Upper lobe of left lung (tissue), 6 donors: Measurements from ENCODE around the gene GIMD1. TPM values are rescaled to one million over a fixed set of nuclear protein-coding genes. Genes with fewer than 3 reads are reported as not detected.

Source experiments
- ATAC-seq, 2 donors: fragments of 200-7000 bp; cut with Tn5 transposase; one replicate each; pipeline ENCODE4 v1.9.1; 2022; ENCODE audit warnings: mild to moderate bottlenecking in 2 of 2, moderate library complexity in 2 of 2; ENCODE audit not compliant: low FRiP score in 2 of 2
- DNase-seq, 2 donors: peaks; one replicate each; pipeline ENCODE4 v3.0.0-alpha.2; 2019 to 2020
- H3K27ac ChIP-seq, 4 donors: fragments of 200-600 bp; sonication (generic); one replicate each; pipeline ENCODE4 v1.5.1; 2016 to 2019
- H3K27me3 ChIP-seq, 4 donors: fragments of 200-600 bp; sonication (generic); one replicate each; pipeline ENCODE4 v1.5.1; 2017 to 2019
- H3K36me3 ChIP-seq, 4 donors: fragments of 200-600 bp; sonication (generic); one replicate each; pipeline ENCODE4 v1.5.1; 2016 to 2019
- H3K4me1 ChIP-seq, 4 donors: fragments of 200-600 bp; sonication (generic); one replicate each; pipeline ENCODE4 v1.5.1; 2018 to 2019
- H3K4me3 ChIP-seq, 4 donors: fragments of 200-600 bp; sonication (generic); one replicate each; pipeline ENCODE4 v1.5.1; 2017 to 2019; ENCODE audit warnings: mild to moderate bottlenecking in 2 of 4, moderate library complexity in 1 of 4
- H3K9me3 ChIP-seq, 4 donors: fragments of 200-600 bp; sonication (generic); one replicate each; pipeline ENCODE4 v1.5.1; 2018 to 2019
- CTCF ChIP-seq, 6 experiments: fragments of 450-650 bp in 4 of 6; fragments of 200-600 bp in 2 of 6; sonication (generic) in 2 of 6; IDR thresholded peaks; one replicate each; pipeline ENCODE4 v1.5.1; 2016 to 2019; ENCODE audit warnings: antibody characterized with exemption in 6 of 6
- EP300 ChIP-seq, 4 donors: sonication (generic); formaldehyde crosslinking; IDR thresholded peaks; one replicate each; pipeline ENCODE4 v1.5.1; 2017; ENCODE audit warnings: antibody characterized with exemption in 4 of 4, control low read depth in 2 of 4
- POLR2A ChIP-seq, 4 donors: fragments of 450-650 bp; IDR thresholded peaks; one replicate each; pipeline ENCODE4 v1.5.1; 2016 to 2017; ENCODE audit warnings: antibody characterized with exemption in 4 of 4, mild to moderate bottlenecking in 2 of 4
- POLR2AphosphoS5 ChIP-seq, 2 donors: sonication (generic); formaldehyde crosslinking; IDR thresholded peaks; one replicate each; pipeline ENCODE4 v1.5.1; 2017; ENCODE audit warnings: antibody characterized with exemption in 2 of 2
- WGBS, 2 donors: methylation state at CpG; one replicate each; pipeline ENCODE4 v1.1.5; 2017 to 2018; 5-methylcytosine and 5-hydroxymethylcytosine counted together
- total RNA-seq, 6 donors: library from RNA; depleted of rRNA in 4 of 6; stranded (reverse); fragments of >200 nt in 4 of 6; gene quantifications; one replicate each; pipeline versions ENCODE4 v1.1.0 to v1.2.1, GENCODE V29; 2016 to 2021
- donor health status: DM: no; HTN: no; CAD: no; lungs with moderate emphysema.
- donor health status: DM: no; HTN: yes; CAD: no; lungs with severe emphysema.

Gene GIMD1
- total RNA-seq, 6 donors from 2014 or later, result not detected

GRCh38 chr4:106339431-106339830, 29.1 kb downstream of the GIMD1 start:
- no peaks in the 10 kb centered on the region for H3K9me3 ChIP-seq
- H3K4me1 ChIP-seq, result no peaks in the 10 kb centered on the region
- peaks cover 4 to 52% (median 30%) of the 10 kb centered on the region in 4 donors for H3K36me3 ChIP-seq
- 96 to 97% methylated on average over 4 of the region's 4 CpGs for WGBS, 2 donors
- ATAC-seq, result no peak
- no peak overlapping the region for H3K4me3 ChIP-seq
- no peaks in the 10 kb centered on the region for H3K27me3 ChIP-seq
- no peak overlapping the region for H3K27ac ChIP-seq
- DNase-seq, result no peak
- no peak for TF ChIP-seq POLR2AphosphoS5 (IDR thresholded peaks at IDR 0.05)
- TF ChIP-seq EP300 (IDR thresholded peaks at IDR 0.05), result no peak
- TF ChIP-seq CTCF (IDR thresholded peaks at IDR 0.05), result no peak
- TF ChIP-seq POLR2A (IDR thresholded peaks at IDR 0.05), result no peak

- 98 to 100% methylated on average over 1 to 3 of the region's 3 CpGs for WGBS, 2 donors
- H3K27ac ChIP-seq, result no peak overlapping the region
- no peaks in the 10 kb centered on the region for H3K4me1 ChIP-seq
- H3K27me3 ChIP-seq, result no peaks in the 10 kb centered on the region
- ATAC-seq (no peak), DNase-seq (no peak)
- TF ChIP-seq EP300 (IDR thresholded peaks at IDR 0.05), result no peak
- no peak for TF ChIP-seq CTCF (IDR thresholded peaks at IDR 0.05)
- no peak for TF ChIP-seq POLR2A (IDR thresholded peaks at IDR 0.05)
- no peak for TF ChIP-seq POLR2AphosphoS5 (IDR thresholded peaks at IDR 0.05)
- no peak overlapping the region for H3K4me3 ChIP-seq
- H3K9me3 ChIP-seq, result no peaks in the 10 kb centered on the region
- peaks cover 4 to 60% (median 32%) of the 10 kb centered on the region in 4 donors for H3K36me3 ChIP-seq
These were observed 29.9 kb downstream of the GIMD1 start for GRCh38 chr4:106338671-106339070.

GRCh38 chr4:106337916-106338315, 30.7 kb downstream of the GIMD1 start:
- no peak for TF ChIP-seq EP300 (IDR thresholded peaks at IDR 0.05)
- TF ChIP-seq POLR2A (IDR thresholded peaks at IDR 0.05), result no peak
- no peak for TF ChIP-seq CTCF (IDR thresholded peaks at IDR 0.05)
- no peak for TF ChIP-seq POLR2AphosphoS5 (IDR thresholded peaks at IDR 0.05)
- H3K4me1 ChIP-seq, result no peaks in the 10 kb centered on the region
- H3K36me3 ChIP-seq, result peaks cover 4 to 67% (median 32%) of the 10 kb centered on the region in 4 donors
- no peaks in the 10 kb centered on the region for H3K27me3 ChIP-seq
- ATAC-seq (no peak), DNase-seq (no peak)
- no peak overlapping the region for H3K27ac ChIP-seq
- H3K4me3 ChIP-seq, result no peak overlapping the region
- H3K9me3 ChIP-seq, result no peaks in the 10 kb centered on the region

GRCh38 chr4:106336618-106337017, 32.0 kb downstream of the GIMD1 start:
- TF ChIP-seq POLR2A (IDR thresholded peaks at IDR 0.05), result no peak
- no peak for TF ChIP-seq POLR2AphosphoS5 (IDR thresholded peaks at IDR 0.05)
- TF ChIP-seq CTCF (IDR thresholded peaks at IDR 0.05), result no peak
- no peak for TF ChIP-seq EP300 (IDR thresholded peaks at IDR 0.05)
- peaks cover 4 to 80% (median 33%) of the 10 kb centered on the region in 4 donors for H3K36me3 ChIP-seq
- H3K4me3 ChIP-seq, result no peak overlapping the region
- no peak overlapping the region for H3K27ac ChIP-seq
- ATAC-seq (no peak), DNase-seq (no peak)
- no peaks in the 10 kb centered on the region for H3K9me3 ChIP-seq
- H3K4me1 ChIP-seq, result no peaks in the 10 kb centered on the region
- WGBS, 2 donors, result 94 to 98% methylated on average over 3 of the region's 3 CpGs
- H3K27me3 ChIP-seq, result no peaks in the 10 kb centered on the region

- TF ChIP-seq EP300 (IDR thresholded peaks at IDR 0.05) (no peak), POLR2AphosphoS5 (IDR thresholded peaks at IDR 0.05) (no peak), CTCF (IDR thresholded peaks at IDR 0.05) (no peak), POLR2A (IDR thresholded peaks at IDR 0.05) (no peak)
- no peak overlapping the region for H3K27ac ChIP-seq
- H3K27me3 ChIP-seq, result no peaks in the 10 kb centered on the region
- H3K4me3 ChIP-seq, result no peak overlapping the region
- ATAC-seq (no peak), DNase-seq (no peak)
- 92 to 96% methylated on average over 1 of the region's 1 CpG for WGBS, 2 donors
- H3K4me1 ChIP-seq, result no peaks in the 10 kb centered on the region
- H3K9me3 ChIP-seq, result no peaks in the 10 kb centered on the region
- peaks cover 4 to 91% (median 36%) of the 10 kb centered on the region in 4 donors for H3K36me3 ChIP-seq
These were observed 33.7 kb downstream of the GIMD1 start for GRCh38 chr4:106334741-106335470.
